ENCODE measurements around the gene FANCG.

FANCG gene

DNA sequence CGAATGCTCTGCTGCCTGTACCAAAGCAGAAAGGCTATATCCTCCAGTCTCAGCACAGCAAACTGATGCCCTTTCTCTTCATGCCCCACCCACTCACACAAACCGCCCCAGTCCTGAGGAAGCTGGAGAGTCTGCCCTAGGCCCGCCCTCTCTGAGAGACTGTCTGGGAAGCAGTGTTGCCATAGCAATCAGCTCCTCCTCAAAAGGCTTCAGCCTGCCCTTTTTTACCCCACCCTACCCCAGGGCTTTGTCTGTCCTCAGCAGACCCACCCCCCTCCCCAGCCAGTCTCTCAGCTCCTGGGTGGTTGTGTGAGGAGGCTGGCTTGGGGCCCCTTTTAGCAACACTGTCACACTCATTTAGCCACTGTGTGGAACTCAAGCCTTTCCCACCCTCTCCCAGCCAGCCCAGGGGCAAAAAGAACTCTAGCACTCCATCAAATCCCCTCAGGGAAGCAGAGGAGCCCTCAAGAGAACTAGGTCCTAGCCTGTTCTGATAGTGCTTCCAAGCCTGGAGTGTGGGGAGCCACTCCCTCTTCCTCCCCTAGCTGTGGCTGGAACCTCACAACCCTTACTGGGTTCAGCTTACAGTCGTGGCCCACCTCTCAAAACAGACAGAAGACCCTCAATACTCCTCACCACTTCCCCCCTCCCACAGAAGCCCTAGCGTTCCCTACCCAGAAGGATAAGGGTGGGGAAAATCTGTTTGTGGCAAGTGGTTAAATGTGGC, 34.5 kb upstream of the FANCG start:
- TF ChIP-seq, protein P1, sequence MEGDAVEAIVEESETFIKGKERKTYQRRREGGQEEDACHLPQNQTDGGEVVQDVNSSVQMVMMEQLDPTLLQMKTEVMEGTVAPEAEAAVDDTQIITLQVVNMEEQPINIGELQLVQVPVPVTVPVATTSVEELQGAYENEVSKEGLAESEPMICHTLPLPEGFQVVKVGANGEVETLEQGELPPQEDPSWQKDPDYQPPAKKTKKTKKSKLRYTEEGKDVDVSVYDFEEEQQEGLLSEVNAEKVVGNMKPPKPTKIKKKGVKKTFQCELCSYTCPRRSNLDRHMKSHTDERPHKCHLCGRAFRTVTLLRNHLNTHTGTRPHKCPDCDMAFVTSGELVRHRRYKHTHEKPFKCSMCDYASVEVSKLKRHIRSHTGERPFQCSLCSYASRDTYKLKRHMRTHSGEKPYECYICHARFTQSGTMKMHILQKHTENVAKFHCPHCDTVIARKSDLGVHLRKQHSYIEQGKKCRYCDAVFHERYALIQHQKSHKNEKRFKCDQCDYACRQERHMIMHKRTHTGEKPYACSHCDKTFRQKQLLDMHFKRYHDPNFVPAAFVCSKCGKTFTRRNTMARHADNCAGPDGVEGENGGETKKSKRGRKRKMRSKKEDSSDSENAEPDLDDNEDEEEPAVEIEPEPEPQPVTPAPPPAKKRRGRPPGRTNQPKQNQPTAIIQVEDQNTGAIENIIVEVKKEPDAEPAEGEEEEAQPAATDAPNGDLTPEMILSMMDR (conservative IDR thresholded peaks at IDR 0.05; ENCODE audit: low read depth), result no peak
- POLR2A ChIA-PET (ENCODE audit: low non-redundant PET), result interaction anchor here (0.5 to 1.1 kb wide), 5 partner anchors 14 to 120 kb away, joined by 3 to 5 read pairs (median 3); partner anchors contain the start of gene VCP
- peak; percentile 96 for DNase-seq (ENCODE audit: low spot score)
- CTCF ChIA-PET, result interaction anchor here (0.6 kb wide), 1 partner anchor 413 kb away, joined by 3 read pairs; no protein-coding TSS in a partner anchor
- peak overlapping the region; percentile 97 for H3K27ac ChIP-seq

DNA sequence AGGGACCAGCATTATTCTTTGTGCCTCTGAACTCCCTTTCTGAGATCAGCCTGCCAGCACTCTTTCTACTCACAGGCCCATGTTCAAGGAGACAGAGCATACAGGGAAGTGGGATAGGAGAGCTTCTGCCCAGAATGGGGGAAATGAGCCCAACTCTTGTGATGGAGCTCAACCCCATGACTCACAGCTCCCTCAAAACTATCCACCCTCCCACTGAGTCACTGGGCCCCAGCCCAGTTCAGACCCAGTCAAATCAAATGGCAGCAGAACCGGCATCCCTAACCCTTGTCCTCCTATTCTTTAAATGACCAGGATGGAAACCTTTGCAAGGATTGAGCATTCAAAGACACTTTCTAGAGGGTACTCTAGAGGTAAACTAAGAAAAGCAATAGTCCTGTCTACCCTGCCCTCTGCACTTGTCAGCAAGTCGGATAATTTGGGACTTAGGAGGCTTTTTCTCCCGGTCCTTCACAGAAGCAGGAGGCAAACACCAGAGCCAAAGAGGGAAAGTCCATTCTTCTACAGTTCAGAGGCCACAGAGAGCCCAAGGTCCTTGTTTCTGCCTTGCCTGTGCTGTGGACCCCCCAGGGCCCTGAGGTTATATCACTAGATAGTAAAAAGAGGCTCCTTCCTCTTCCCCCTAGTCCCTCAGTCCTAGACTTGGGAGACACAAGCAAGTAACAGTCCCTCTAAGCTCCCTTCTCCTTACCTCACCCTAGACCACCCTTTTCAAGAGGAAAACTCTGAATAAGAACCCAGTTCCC, 32.7 kb upstream of the FANCG start:
- TF ChIP-seq, protein P1 (conservative IDR thresholded peaks at IDR 0.05; ENCODE audit: low read depth), result no peak
- DNase-seq (ENCODE audit: low spot score), result peak; percentile 78
- POLR2A ChIA-PET (ENCODE audit: low non-redundant PET), result interaction anchor here (1.3 kb wide), 1 partner anchor 9 kb away, joined by 10 read pairs; the partner anchor contains the start of gene STOML2
- CTCF ChIA-PET, result no interaction called here
- peak overlapping the region; percentile 97 for H3K27ac ChIP-seq

DNA sequence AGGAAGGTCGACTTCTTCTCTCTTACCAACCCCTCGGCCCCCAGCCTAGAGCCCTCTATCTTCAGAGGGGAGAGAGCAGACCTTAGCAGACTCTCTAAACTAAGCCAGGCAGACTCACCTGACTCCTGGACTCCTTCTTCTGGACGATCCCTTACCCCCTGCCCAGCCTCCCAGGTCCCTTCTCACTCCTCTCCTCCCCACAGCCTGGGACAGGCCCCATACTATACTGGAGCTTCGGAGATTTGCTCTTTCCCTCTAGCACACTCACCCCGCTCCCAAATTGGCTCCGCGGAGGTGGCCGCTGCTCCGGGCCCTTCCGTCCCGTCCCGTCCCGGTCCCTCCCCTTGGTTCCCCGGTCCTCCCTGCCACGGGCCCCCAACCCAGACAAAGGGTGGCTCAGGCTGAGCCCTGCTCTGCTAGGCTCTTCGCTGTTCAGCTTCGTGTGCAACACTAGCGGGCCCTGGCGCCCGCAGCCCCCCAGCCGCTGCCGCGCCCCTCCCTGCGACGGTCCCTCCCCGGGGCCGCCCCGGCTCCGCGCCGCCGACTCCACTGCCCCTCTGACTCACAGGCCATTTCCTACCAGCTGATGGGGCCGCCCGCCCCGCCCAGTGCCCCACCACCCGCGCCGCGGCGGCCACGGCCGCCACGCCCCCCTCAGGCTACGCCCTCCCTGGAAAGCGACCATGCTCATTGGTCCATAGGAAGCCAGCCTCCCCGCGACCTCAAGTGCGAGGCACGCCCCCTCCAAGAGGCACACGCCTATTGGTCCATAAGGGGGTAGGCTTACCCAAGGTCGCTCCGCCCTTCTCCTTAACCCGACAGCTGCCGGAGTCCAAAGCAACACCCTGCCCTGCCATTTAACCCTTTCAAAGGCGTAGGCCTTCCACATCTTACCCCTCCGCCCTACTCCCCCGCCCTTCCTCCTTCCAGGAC, 31.5 kb upstream of the FANCG start:
- DNase-seq (ENCODE audit: low spot score), result peak; percentile 99
- CTCF ChIA-PET, result interaction anchor here (1.6 kb wide), 1 partner anchor 15 kb away, joined by 7 read pairs; the partner anchor contains the start of gene PIGO
- H3K27ac ChIP-seq, result peak overlapping the region; percentile 97
- POLR2A ChIA-PET (ENCODE audit: low non-redundant PET), result interaction anchor here (0.5 to 1.3 kb wide), 3 partner anchors 8 to 52 kb away, joined by 3 to 10 read pairs (median 9); partner anchors contain the start of genes FANCG and STOML2
- TF ChIP-seq, protein P1 (conservative IDR thresholded peaks at IDR 0.05; ENCODE audit: low read depth), result no peak

DNA sequence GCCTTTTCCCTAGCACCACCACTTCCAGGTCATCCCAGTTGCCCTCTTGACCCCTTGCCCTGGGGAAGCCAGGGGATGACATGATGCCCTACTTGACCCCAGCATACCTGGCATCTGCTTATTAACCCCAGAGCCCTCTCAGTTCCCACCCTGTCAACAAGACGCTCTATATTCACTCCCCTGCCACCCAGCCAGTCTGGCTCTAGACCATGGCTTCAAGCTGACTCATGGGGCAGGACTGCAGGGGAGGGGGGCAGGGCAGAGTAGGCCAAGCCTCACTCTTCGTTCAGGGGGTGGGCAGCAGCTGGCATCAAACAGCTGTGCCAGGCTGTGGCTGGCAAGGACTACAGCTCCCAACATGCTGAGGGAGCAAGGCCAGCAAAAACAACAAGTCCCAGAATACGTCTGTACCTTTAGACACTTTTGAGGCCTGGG, 30.6 kb upstream of the FANCG start:
- peak; percentile 75 for DNase-seq (ENCODE audit: low spot score)
- CTCF ChIA-PET, result interaction anchor here (0.5 to 1.6 kb wide), 3 partner anchors 14 to 149 kb away, joined by 3 to 7 read pairs (median 6); partner anchors contain the start of gene PIGO
- peak overlapping the region; percentile 97 for H3K27ac ChIP-seq
- POLR2A ChIA-PET (ENCODE audit: low non-redundant PET), result interaction anchor here (0.6 kb wide), 2 partner anchors 8 to 51 kb away, joined by 3 read pairs; no protein-coding TSS in a partner anchor
- TF ChIP-seq, protein P1 (conservative IDR thresholded peaks at IDR 0.05; ENCODE audit: low read depth), result no peak

DNA sequence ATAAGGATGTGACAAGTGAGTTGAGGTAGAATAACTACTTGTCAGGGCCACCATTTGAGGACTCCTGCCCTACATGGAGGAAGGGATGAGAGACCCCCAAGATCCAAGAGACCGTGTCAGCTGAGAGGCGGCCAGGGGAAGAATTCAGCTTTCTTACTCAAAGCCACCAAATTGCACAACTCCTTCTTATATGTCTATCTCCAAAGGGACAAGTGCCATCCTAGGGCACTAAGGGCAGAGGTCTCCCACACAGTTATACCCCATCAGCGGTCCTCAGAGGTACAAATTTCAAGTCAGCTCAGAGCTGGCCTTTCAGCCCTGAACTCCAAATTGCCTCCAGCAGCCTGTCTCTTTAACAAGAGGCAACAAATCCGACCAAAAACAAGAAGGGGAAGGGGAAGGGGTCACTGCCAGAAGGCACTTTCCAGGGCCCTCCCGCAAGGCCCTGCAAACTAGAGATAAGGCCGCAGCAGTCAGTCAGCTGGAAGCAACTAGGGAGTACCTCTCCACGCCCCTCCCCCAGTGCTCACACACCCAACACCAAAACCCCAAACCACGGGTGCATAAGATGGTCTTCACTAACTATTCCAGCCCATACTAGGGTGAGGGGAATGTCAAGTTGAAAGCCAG, 29.3 kb upstream of the FANCG start:
- CTCF ChIA-PET, result interaction anchor here (0.6 kb wide), 2 partner anchors 30 to 52 kb away, joined by 3 to 5 read pairs; partner anchors contain the start of gene FANCG

More for the DNA sequence above, 29.3 kb upstream of the FANCG start:
- TF ChIP-seq, protein P1 (conservative IDR thresholded peaks at IDR 0.05; ENCODE audit: low read depth), result no peak
- POLR2A ChIA-PET (ENCODE audit: low non-redundant PET), result interaction anchor here (0.6 kb wide), 1 partner anchor 67 kb away, joined by 5 read pairs; no protein-coding TSS in a partner anchor
- H3K27ac ChIP-seq, result peak overlapping the region; percentile 97
- DNase-seq (ENCODE audit: low spot score), result no peak
